ENCODE results near the gene SGK1.
"Not testable (repeated sequence)": the region's sequence is repeated elsewhere in the genome, so short reads cannot be mapped to it uniquely, and the experiment has no call there.

DNA sequence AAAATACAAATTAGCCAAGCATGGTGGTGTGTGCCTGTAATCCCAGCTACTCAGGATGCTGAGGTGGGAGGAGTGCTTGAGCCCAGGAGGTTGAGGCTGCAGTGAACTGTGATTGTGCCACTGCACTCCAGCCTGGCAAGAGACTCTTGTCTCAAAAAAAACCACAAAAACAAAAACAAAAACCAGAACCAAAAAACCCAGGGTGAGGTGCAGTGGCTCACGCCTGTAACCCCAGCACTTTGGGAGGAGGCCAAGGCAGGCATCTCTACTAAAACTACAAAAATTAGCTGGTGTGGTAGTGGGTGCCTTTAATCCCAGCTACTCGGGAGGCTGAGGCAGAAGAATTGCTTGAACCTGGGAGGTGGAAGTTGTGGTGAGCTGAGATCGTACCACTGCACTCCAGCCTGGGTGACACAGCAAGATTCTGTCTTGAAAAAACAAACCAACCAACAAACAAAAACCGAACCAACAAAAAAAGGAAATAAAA lies 41.0 kb downstream of the SGK1 start:
- TF ChIP-seq, protein P1, sequence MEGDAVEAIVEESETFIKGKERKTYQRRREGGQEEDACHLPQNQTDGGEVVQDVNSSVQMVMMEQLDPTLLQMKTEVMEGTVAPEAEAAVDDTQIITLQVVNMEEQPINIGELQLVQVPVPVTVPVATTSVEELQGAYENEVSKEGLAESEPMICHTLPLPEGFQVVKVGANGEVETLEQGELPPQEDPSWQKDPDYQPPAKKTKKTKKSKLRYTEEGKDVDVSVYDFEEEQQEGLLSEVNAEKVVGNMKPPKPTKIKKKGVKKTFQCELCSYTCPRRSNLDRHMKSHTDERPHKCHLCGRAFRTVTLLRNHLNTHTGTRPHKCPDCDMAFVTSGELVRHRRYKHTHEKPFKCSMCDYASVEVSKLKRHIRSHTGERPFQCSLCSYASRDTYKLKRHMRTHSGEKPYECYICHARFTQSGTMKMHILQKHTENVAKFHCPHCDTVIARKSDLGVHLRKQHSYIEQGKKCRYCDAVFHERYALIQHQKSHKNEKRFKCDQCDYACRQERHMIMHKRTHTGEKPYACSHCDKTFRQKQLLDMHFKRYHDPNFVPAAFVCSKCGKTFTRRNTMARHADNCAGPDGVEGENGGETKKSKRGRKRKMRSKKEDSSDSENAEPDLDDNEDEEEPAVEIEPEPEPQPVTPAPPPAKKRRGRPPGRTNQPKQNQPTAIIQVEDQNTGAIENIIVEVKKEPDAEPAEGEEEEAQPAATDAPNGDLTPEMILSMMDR (IDR thresholded peaks at IDR 0.05; ENCODE audit: poor library complexity) = not testable (repeated sequence)
- TF ChIP-seq EZH2phosphoT487 (IDR thresholded peaks at IDR 0.05; ENCODE audit: low read depth, severe bottlenecking, unreplicated experiment); EZH2 (IDR thresholded peaks at IDR 0.05; ENCODE audit: borderline replicate concordance): not testable (repeated sequence)

Measured in hepatocyte (in vitro differentiated cells).